Left renal cortex interstitium (tissue), 4 donors: ENCODE measurements around the gene NID1. TPM values are rescaled to one million over a fixed set of nuclear protein-coding genes. Genes with fewer than 3 reads are reported as not detected.
A peak's percentile ranks its signal among the peaks of the same experiment; 100 is the strongest.
"Not testable (repeated sequence)": the region's sequence is repeated elsewhere in the genome, so short reads cannot be mapped to it uniquely, and the experiment has no call there.

ENCODE experiments used
- DNase-seq, 4 donors: peaks; one replicate each; pipeline ENCODE4 v3.0.0-alpha.2; 2013; ENCODE audit warnings: low read depth in 4 of 4, low spot score in 2 of 4, missing footprints in 1 of 4
- polyA plus RNA-seq, 4 donors: library from polyadenylated mRNA; unstranded; fragments of 120-200 nt; gene quantifications; one replicate each; pipeline ENCODE4 v1.2.1, GENCODE V29; 2013; ENCODE audit not compliant: insufficient read length in 4 of 4

Gene NID1
- polyA plus RNA-seq, 4 donors = 166 to 197 (median 176) TPM

GRCh38 chr1:236000781-236001180 is 64.1 kb downstream of the NID1 start:
- no peak for DNase-seq

GRCh38 chr1:235999259-235999925 is 65.5 kb downstream of the NID1 start:
- DNase-seq = no peak

- no peak for DNase-seq
Measured at GRCh38 chr1:235998812-235999211, 66.1 kb downstream of the NID1 start.

- DNase-seq = no peak
Measured at GRCh38 chr1:235997931-235998330, 67.0 kb downstream of the NID1 start.

GRCh38 chr1:235997049-235997448 is 67.8 kb downstream of the NID1 start:
- no peak for DNase-seq

GRCh38 chr1:235996048-235996785 is 68.7 kb downstream of the NID1 start:
- DNase-seq = no peak

- no peak for DNase-seq
Measured at GRCh38 chr1:235995511-235995910, 69.4 kb downstream of the NID1 start.

GRCh38 chr1:235993652-235994051 is 71.2 kb downstream of the NID1 start:
- no peak for DNase-seq

- DNase-seq = no peak
Measured at GRCh38 chr1:235992868-235993267, 72.0 kb downstream of the NID1 start.

- DNase-seq = no peak
Measured at GRCh38 chr1:235992346-235992745, 72.5 kb downstream of the NID1 start.

- no peak for DNase-seq
Measured at GRCh38 chr1:235990330-235990795, 74.5 kb downstream of the NID1 start.

GRCh38 chr1:235989105-235989504 is 75.8 kb downstream of the NID1 start:
- no peak for DNase-seq

- no peak for DNase-seq
Measured at GRCh38 chr1:235986869-235987268, 78.0 kb downstream of the NID1 start.

GRCh38 chr1:235984041-235984825 is 80.7 kb downstream of the NID1 start:
- DNase-seq = peak in 3 of 4 donors; percentile 34 to 49 (median 45)

GRCh38 chr1:235980976-235981375 is 83.9 kb downstream of the NID1 start:
- no peak for DNase-seq

GRCh38 chr1:235979716-235980333 is 85.1 kb downstream of the NID1 start:
- no peak for DNase-seq

GRCh38 chr1:235979176-235979575 is 85.7 kb downstream of the NID1 start:
- DNase-seq = no peak

GRCh38 chr1:235976490-235976889 is 88.4 kb downstream of the NID1 start:
- no peak for DNase-seq

- DNase-seq = no peak
Measured at GRCh38 chr1:235974616-235975015, 90.3 kb downstream of the NID1 start.

- DNase-seq = not testable (repeated sequence)
Measured at GRCh38 chr1:235972691-235973090, 92.2 kb downstream of the NID1 start.

GRCh38 chr1:235972311-235972689 is 92.6 kb downstream of the NID1 start:
- peak in 1 of 4 donors; percentile 18 for DNase-seq
